HCT116 (cell line): ENCODE data around the gene GATC.

ENCODE experiments used
- CEBPB ChIP-seq: IDR thresholded peaks from 2 replicates; pipeline ENCODE4 v1.6.1; 2012; ENCODE audit warnings: low read depth
- EGR1 ChIP-seq: IDR thresholded peaks from 2 replicates; pipeline ENCODE4 v1.6.1; 2012; ENCODE audit warnings: low read depth
- EZH2 ChIP-seq: fragments of 200-600 bp; sonication (generic); IDR thresholded peaks from 2 replicates; pipeline ENCODE4 v1.6.1; 2017; ENCODE audit warnings: antibody characterized with exemption, mixed run types
- FOSL1 ChIP-seq: IDR thresholded peaks from 2 replicates; pipeline ENCODE4 v1.6.1; 2012; ENCODE audit warnings: low read depth
- JUND ChIP-seq: IDR thresholded peaks from 2 replicates; pipeline ENCODE4 v1.6.1; 2012
- POLR2A ChIP-seq: IDR thresholded peaks from 2 replicates; pipeline ENCODE4 v1.7.0; 2011; ENCODE audit warnings: borderline replicate concordance; ENCODE audit not compliant: insufficient read depth, insufficient read length; ENCODE audit errors: extremely low read depth
- POLR2AphosphoS5 ChIP-seq: IDR thresholded peaks from 2 replicates; pipeline ENCODE4 v1.6.1; 2011; ENCODE audit warnings: mild to moderate bottlenecking, low read depth, low read length, moderate library complexity
- RAD21 ChIP-seq: IDR thresholded peaks from 2 replicates; pipeline ENCODE4 v1.6.1; 2012; ENCODE audit warnings: low read depth, mild to moderate bottlenecking
- SIN3A ChIP-seq: IDR thresholded peaks from 2 replicates; pipeline ENCODE4 v1.6.1; 2012; ENCODE audit warnings: low read depth
- SRF ChIP-seq: IDR thresholded peaks from 2 replicates; pipeline ENCODE4 v1.6.1; 2012; ENCODE audit warnings: low read depth
- TF ChIP-seq, protein P1 (sequence below), 3 experiments: fragments of 200-600 bp in 1 of 3; sonication (generic) in 1 of 3; IDR thresholded peaks in 2 of 3; conservative IDR thresholded peaks in 1 of 3; 2 replicates each; pipeline ENCODE4 v1.5.1; 2012 to 2017; ENCODE audit warnings: low read depth in 2 of 3, low read length in 2 of 3, antibody characterized with exemption in 1 of 3, borderline replicate concordance in 1 of 3, control low read depth in 1 of 3, mild to moderate bottlenecking in 1 of 3, mixed read lengths in 1 of 3, mixed run types in 1 of 3, moderate library complexity in 1 of 3; ENCODE audit not compliant: insufficient read depth in 1 of 3
- TF ChIP-seq, protein P2 (sequence below): IDR thresholded peaks from 2 replicates; pipeline ENCODE4 v1.6.1; 2012
- TF ChIP-seq, protein P3 (sequence below): IDR thresholded peaks from 2 replicates; pipeline ENCODE4 v1.6.1; 2012
- TF ChIP-seq, protein P4 (sequence below): IDR thresholded peaks from 2 replicates; pipeline ENCODE4 v1.6.1; 2011; ENCODE audit warnings: mild to moderate bottlenecking, low read length, moderate library complexity; ENCODE audit not compliant: insufficient replicate concordance; ENCODE audit errors: extremely low read depth

DNA sequence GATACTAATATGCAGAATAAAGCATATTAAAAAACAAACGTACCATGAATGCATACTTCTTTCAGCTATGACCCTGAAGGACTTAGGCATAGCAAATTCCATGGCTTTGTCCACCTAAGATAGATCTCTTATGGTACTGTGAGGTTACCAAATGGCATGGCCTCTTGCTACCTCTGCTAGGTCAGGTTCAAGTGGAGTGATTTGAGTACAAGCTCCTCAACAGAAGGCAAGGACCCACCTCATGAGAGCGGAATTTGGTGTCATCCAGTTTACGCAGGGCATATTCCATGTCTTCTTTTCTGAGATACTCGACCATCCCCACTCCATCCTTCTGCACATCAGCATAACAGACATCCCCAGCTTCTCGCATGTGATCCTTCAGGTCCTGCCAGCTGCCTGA, 17.5 kb downstream of the GATC start:
- TF ChIP-seq POLR2AphosphoS5 (no peak; the same call in 1 of the 2 replicates), CEBPB (no peak), POLR2A (no peak), JUND (no peak), EZH2 (no peak), RAD21 (no peak), SIN3A (no peak), FOSL1 (no peak), SRF (no peak), EGR1 (no peak)
- TF ChIP-seq, protein P1, sequence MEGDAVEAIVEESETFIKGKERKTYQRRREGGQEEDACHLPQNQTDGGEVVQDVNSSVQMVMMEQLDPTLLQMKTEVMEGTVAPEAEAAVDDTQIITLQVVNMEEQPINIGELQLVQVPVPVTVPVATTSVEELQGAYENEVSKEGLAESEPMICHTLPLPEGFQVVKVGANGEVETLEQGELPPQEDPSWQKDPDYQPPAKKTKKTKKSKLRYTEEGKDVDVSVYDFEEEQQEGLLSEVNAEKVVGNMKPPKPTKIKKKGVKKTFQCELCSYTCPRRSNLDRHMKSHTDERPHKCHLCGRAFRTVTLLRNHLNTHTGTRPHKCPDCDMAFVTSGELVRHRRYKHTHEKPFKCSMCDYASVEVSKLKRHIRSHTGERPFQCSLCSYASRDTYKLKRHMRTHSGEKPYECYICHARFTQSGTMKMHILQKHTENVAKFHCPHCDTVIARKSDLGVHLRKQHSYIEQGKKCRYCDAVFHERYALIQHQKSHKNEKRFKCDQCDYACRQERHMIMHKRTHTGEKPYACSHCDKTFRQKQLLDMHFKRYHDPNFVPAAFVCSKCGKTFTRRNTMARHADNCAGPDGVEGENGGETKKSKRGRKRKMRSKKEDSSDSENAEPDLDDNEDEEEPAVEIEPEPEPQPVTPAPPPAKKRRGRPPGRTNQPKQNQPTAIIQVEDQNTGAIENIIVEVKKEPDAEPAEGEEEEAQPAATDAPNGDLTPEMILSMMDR (IDR thresholded peaks at IDR 0.05 in 2 of 3, conservative IDR thresholded peaks at IDR 0.05 in 1 of 3; ENCODE audit: borderline replicate concordance in 1 of 3, insufficient read depth in 1 of 3, low read depth in 2 of 3, low read length in 2 of 3) = no peak
- TF ChIP-seq, protein P2, sequence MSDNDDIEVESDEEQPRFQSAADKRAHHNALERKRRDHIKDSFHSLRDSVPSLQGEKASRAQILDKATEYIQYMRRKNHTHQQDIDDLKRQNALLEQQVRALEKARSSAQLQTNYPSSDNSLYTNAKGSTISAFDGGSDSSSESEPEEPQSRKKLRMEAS = no peak
- TF ChIP-seq, protein P3, sequence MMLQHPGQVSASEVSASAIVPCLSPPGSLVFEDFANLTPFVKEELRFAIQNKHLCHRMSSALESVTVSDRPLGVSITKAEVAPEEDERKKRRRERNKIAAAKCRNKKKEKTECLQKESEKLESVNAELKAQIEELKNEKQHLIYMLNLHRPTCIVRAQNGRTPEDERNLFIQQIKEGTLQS = no peak
- TF ChIP-seq, protein P4, sequence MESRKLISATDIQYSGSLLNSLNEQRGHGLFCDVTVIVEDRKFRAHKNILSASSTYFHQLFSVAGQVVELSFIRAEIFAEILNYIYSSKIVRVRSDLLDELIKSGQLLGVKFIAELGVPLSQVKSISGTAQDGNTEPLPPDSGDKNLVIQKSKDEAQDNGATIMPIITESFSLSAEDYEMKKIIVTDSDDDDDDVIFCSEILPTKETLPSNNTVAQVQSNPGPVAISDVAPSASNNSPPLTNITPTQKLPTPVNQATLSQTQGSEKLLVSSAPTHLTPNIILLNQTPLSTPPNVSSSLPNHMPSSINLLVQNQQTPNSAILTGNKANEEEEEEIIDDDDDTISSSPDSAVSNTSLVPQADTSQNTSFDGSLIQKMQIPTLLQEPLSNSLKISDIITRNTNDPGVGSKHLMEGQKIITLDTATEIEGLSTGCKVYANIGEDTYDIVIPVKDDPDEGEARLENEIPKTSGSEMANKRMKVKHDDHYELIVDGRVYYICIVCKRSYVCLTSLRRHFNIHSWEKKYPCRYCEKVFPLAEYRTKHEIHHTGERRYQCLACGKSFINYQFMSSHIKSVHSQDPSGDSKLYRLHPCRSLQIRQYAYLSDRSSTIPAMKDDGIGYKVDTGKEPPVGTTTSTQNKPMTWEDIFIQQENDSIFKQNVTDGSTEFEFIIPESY = no peak
